OCI-LY7 (cell line): ENCODE results near the gene SMO. TPM values are rescaled to one million over a fixed set of nuclear protein-coding genes. Genes with fewer than 3 reads are reported as not detected.

ENCODE experiments used
- BruUV-seq: library from RNA; stranded (reverse); fragments of 400-500 nt; replicated peaks from 2 replicates; lab custom pipeline; 2021; lab: Mats Ljungman, UMichigan
- CTCF ChIA-PET: fragments of 300-600 bp; sonication (Branson Sonifier 250); formaldehyde crosslinking; loops from one replicate; lab custom pipeline; 2022; ENCODE audit warnings: antibody characterized with exemption; ENCODE audit not compliant: unreplicated experiment; lab: Charles Lee
- POLR2A ChIA-PET: fragments of 300-600 bp; sonication (Branson Sonifier 250); formaldehyde crosslinking; loops from one replicate; lab custom pipeline; 2022; ENCODE audit warnings: antibody characterized with exemption; lab: Charles Lee
- DNase-seq: peaks from one replicate; pipeline ENCODE4 v3.0.0-alpha.2; 2015; ENCODE audit warnings: low spot score
- H2AFZ ChIP-seq: fragments of 200-600 bp; sonication (generic), shearing (Covaris generic); 2 replicates; pipeline ENCODE4 v1.6.1; 2014; ENCODE audit warnings: mild to moderate bottlenecking, antibody characterized with exemption, low read length, moderate library complexity
- H3K27ac ChIP-seq: fragments of 200-600 bp; sonication (generic); 2 replicates; pipeline ENCODE4 v1.5.1; 2014; ENCODE audit warnings: mixed run types, low read depth, mild to moderate bottlenecking, moderate library complexity, low read length, inconsistent platforms; ENCODE audit not compliant: poor library complexity, severe bottlenecking
- H3K36me3 ChIP-seq: fragments of 200-600 bp; sonication (generic); 2 replicates; pipeline ENCODE4 v1.6.1; 2014; ENCODE audit warnings: mild to moderate bottlenecking, antibody characterized with exemption, low read length, moderate library complexity, mixed read lengths; ENCODE audit not compliant: insufficient read depth
- H3K4me1 ChIP-seq: fragments of 200-600 bp; sonication (generic); 2 replicates; pipeline ENCODE4 v1.5.1; 2014; ENCODE audit warnings: mild to moderate bottlenecking, low read length; ENCODE audit not compliant: insufficient read depth, poor library complexity, severe bottlenecking
- H3K4me2 ChIP-seq: fragments of 200-600 bp; sonication (generic); 2 replicates; pipeline ENCODE4 v1.6.1; 2014; ENCODE audit warnings: mild to moderate bottlenecking, low read length
- H3K4me3 ChIP-seq: fragments of 200-600 bp; sonication (generic); 2 replicates; pipeline ENCODE4 v1.5.1; 2014; ENCODE audit warnings: mild to moderate bottlenecking, low read depth, low read length; ENCODE audit not compliant: poor library complexity, severe bottlenecking
- H3K79me2 ChIP-seq: fragments of 200-600 bp; sonication (generic); 2 replicates; pipeline ENCODE4 v1.6.1; 2016; ENCODE audit warnings: low read depth, mild to moderate bottlenecking, low read length, moderate library complexity, mixed read lengths; ENCODE audit not compliant: insufficient read depth
- H3K9me2 ChIP-seq: fragments of 200-600 bp; sonication (generic); 2 replicates; pipeline ENCODE4 v1.6.1; 2016; ENCODE audit warnings: mild to moderate bottlenecking, low read length, mixed read lengths; ENCODE audit not compliant: insufficient read depth
- H3K9me3 ChIP-seq: fragments of 200-600 bp; sonication (generic); 2 replicates; pipeline ENCODE4 v1.6.1; 2014; ENCODE audit warnings: mild to moderate bottlenecking, mixed run types, low read length, mixed read lengths
- H4K20me1 ChIP-seq: fragments of 200-600 bp; sonication (generic); 2 replicates; pipeline ENCODE4 v1.6.1; 2014; ENCODE audit warnings: mild to moderate bottlenecking, antibody characterized with exemption, low read length, moderate library complexity, mixed read lengths; ENCODE audit not compliant: insufficient read depth
- CTCF ChIP-seq: fragments of 200-600 bp; sonication (generic); conservative IDR thresholded peaks from 2 replicates; pipeline ENCODE4 v1.5.1; 2014; ENCODE audit warnings: mild to moderate bottlenecking, antibody characterized with exemption, low read length, moderate library complexity, mixed read lengths
- EZH2phosphoT487 ChIP-seq: fragments of 200-600 bp; sonication (generic); IDR thresholded peaks from 2 replicates; pipeline ENCODE4 v1.6.1; 2018; ENCODE audit warnings: low read depth, borderline replicate concordance, mild to moderate bottlenecking, mixed run types, antibody characterized with exemption, low read length, moderate library complexity, mixed read lengths
- intact Hi-C: fragments of 100-400 bp; cut with micrococcal nuclease; formaldehyde crosslinking; loops from one replicate; pipeline ENCODE4 v1.10.0; 2022; ENCODE audit not compliant: unreplicated experiment
- total RNA-seq, 2 experiments: library from RNA; depleted of rRNA in 1 of 2; stranded (reverse); fragments of >200 nt in 1 of 2; shearing (Covaris generic) in 1 of 2; gene quantifications; 2 replicates each; pipeline ENCODE4 v1.2.3, GENCODE V29; 2014 to 2022

The SMO gene
- total RNA-seq, 2 experiments from 2014 or later: 0.17 to 0.25 TPM

- H4K20me1 ChIP-seq: no peaks in the 10 kb centered on the region
- H3K27ac ChIP-seq: no peak overlapping the region
- no peak overlapping the region for H2AFZ ChIP-seq
- intact Hi-C loops: no loop called here
- CTCF ChIA-PET: interaction anchor here (0.6 kb wide), 1 partner anchor 44 kb away, joined by 4 read pairs; no protein-coding TSS in a partner anchor
- peaks cover 43% of the 10 kb centered on the region for H3K4me1 ChIP-seq
- H3K79me2 ChIP-seq: no peaks in the 10 kb centered on the region
- DNase-seq: no peak
- H3K4me3 ChIP-seq: no peak overlapping the region
- BruUV-seq: no TSS peak
- H3K9me3 ChIP-seq: no peaks in the 10 kb centered on the region
- POLR2A ChIA-PET: interaction anchor here (0.7 to 1.9 kb wide), 6 partner anchors 11 to 172 kb away, joined by 3 to 5 read pairs (median 3); no protein-coding TSS in a partner anchor
- peak overlapping the region; percentile 55 for H3K4me2 ChIP-seq
- peaks cover 34% of the 10 kb centered on the region for H3K36me3 ChIP-seq
- TF ChIP-seq CTCF: no peak
- TF ChIP-seq EZH2phosphoT487: no peak
- H3K9me2 ChIP-seq: no peaks in the 10 kb centered on the region
Measured at GRCh38 chr7:129161524-129162225, 26.8 kb upstream of the SMO start.

GRCh38 chr7:129162732-129163131 is 25.7 kb upstream of the SMO start:
- ChIA-PET CTCF (no interaction called here), POLR2A (interaction anchor here (0.8 to 1.5 kb wide), 3 partner anchors 16 to 67 kb away, joined by 3 to 5 read pairs (median 4); no protein-coding TSS in a partner anchor)
- no peak for TF ChIP-seq EZH2phosphoT487
- no peak for TF ChIP-seq CTCF
- no peak overlapping the region for H2AFZ ChIP-seq
- no peaks in the 10 kb centered on the region for H4K20me1 ChIP-seq
- peak overlapping the region; percentile 27 for H3K4me2 ChIP-seq
- peaks cover 45% of the 10 kb centered on the region for H3K36me3 ChIP-seq
- no peaks in the 10 kb centered on the region for H3K79me2 ChIP-seq
- H3K4me3 ChIP-seq: no peak overlapping the region
- H3K9me3 ChIP-seq: no peaks in the 10 kb centered on the region
- no peak overlapping the region for H3K27ac ChIP-seq
- peaks cover 48% of the 10 kb centered on the region for H3K4me1 ChIP-seq
- intact Hi-C loops: no loop called here
- DNase-seq: no peak
- BruUV-seq: no TSS peak
- H3K9me2 ChIP-seq: no peaks in the 10 kb centered on the region
